ENCODE results near the gene GDPD3.
A peak's percentile ranks its signal among the peaks of the same experiment; 100 is the strongest.

GDPD3 gene

DNA sequence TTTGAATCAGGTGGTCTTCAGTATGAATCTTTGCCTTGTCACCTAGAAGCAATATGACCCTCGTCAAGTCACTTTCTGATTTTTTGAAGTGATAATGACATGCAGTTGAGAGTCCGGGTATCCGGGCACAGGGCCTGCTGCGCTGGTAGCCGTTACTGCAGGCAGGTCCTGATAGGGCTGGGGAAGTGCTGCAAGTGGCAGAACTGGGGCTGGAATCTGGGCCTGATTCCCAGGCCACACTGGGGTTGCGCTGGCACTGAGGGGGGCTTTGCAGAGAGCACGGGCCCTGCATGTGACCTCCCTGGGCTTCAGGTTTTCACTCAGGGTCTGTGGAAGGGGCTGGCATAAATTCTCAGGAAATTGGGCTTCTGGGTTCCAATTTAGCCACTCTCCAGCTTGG is 34.6 kb downstream of the GDPD3 start:
- DNase-seq (ENCODE audit: low spot score): no peak

DNA sequence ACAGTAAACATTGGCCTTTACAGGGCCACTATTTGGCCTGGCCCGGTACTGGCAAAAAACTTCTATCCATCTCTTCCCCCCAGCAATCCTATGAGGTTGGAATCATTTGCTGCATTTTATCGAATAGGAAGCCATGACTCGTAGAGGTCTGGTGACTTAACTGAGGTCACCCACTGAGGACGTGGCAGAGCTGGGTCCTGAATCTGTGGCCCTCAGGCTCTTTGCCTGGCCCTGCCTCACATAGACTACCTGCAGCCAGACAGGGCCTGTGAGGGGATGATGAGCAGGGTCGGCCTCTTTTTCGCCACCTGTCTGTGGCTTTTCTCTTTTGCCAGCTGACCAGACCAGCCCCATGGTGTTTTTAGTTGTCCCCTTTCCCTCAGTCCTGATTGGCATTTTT is 35.7 kb downstream of the GDPD3 start:
- DNase-seq (ENCODE audit: low spot score): no peak

DNA sequence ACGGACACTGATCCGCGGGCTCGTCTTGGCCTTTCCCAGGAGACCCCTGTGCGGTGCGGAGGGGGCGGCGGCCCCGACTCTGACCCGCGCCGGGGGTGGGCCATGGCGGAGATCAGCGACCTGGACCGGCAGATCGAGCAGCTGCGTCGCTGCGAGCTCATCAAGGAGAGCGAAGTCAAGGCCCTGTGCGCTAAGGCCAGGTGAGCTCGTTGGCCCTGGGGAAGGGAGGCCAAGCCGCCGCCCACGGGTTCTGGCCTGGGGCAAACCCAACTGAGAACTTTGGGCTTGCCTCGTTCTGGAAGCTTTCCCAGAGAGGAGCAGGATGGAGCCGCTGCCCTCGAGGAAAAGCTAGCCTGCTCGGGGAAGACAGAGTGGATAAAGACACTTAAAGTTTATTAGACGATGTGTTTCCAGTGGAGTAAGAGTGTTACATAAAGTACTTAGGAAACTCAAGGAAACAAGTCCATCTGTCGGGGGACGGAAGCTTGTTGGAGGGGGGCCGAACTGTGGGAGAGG is 37.0 kb downstream of the GDPD3 start:
- DNase-seq (ENCODE audit: low spot score): no peak

- DNase-seq (ENCODE audit: low spot score): peak; percentile 83
These were observed 37.6 kb downstream of the GDPD3 start, which contains the start of gene PPP4C for GRCh38 chr16:30075503-30076275. Gene PPP4C, plus strand, starts transcription at chr16:30075994. Its CDS starts 384 bp downstream, at chr16:30076378.

DNA sequence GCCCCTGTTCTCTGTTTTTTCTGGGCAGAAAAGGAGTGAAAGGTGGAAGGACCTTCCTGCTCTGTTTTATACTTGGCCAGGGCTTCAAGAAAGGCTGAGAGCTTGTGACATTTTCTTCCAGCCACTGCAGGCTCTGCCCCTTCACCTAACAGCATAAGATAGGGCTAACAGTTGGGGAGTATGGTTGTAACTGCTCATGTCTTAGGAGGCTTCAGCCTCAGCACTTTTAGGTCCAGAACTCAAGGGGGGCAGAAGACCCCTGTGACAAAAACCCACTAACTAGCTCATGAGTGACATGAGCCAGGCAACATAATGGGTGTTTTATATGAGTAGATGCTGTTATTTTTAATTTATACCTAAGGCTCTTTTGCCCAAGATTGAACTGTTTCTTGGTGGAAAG is 42.8 kb downstream of the GDPD3 start:
- no peak for DNase-seq (ENCODE audit: low spot score)

DNA sequence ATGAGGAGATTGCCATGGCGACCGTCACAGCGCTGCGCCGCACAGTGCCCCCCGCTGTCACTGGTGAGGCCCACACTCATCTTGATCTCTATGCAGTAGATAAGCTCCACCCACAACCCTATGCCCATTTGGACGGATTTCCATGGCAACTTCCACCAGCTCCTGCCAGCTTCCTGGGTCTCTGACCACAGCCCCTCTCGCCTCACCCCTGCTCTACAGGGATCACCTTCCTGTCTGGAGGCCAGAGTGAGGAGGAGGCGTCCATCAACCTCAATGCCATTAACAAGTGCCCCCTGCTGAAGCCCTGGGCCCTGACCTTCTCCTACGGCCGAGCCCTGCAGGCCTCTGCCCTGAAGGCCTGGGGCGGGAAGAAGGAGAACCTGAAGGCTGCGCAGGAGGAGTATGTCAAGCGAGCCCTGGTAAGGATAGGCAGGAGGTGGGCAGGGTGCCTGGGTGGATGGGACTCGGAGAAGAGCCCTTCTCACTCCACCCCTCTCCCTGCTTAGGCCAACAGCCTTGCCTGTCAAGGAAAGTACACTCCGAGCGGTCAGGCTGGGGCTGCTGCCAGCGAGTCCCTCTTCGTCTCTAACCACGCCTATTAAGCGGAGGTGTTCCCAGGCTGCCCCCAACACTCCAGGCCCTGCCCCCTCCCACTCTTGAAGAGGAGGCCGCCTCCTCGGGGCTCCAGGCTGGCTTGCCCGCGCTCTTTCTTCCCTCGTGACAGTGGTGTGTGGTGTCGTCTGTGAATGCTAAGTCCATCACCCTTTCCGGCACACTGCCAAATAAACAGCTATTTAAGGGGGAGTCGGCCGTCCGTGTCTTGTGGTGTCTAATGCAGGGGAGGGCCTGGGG is 43.5 kb downstream of the GDPD3 start:
- DNase-seq (ENCODE audit: low spot score): no peak

DNA sequence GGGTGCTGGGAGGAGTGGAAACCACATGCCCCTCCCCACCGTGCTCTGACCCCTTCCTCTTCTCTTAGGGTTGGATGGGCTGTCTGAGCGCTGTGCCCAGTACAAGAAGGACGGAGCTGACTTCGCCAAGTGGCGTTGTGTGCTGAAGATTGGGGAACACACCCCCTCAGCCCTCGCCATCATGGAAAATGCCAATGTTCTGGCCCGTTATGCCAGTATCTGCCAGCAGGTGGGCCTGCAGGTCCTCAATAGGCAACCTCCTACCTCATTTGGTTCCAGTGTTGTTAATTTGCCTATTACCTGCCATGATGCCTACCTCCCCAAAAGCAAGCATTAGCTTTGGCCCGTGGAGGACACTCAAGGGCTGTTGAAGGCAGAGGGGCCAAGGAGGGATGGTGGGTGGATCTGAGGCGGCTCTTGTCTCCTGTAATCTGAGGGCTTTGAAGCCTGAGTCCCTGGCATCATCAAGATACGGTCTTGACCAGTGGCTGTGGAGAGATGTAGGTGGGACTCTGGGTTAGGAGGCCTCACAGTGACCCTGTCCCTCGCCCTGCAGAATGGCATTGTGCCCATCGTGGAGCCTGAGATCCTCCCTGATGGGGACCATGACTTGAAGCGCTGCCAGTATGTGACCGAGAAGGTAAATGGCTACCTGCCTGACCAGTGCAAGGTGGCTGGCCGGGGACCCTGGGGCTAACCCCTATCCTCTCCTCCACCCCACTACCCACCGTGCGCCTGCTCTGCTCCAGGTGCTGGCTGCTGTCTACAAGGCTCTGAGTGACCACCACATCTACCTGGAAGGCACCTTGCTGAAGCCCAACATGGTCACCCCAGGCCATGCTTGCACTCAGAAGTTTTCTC is 44.4 kb downstream of the GDPD3 start:
- no peak for DNase-seq (ENCODE audit: low spot score)

DNA sequence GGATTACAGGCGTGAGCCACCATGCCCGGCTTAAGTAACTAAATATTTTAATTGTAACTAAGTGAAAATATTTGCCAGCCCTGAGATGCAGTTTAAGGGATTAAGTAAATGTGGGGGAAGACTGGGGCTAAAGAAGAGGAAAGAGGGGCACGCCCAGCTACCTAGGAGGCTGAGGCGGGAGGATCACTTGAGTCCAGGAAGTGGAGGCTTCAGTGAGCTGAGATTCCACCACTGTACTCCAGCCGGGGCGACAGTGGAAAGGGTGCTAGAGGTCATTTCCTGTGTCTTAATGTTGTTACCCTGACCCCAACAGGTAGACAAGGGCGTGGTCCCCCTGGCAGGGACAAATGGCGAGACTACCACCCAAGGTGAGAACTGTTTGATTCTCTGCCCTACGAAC is 45.0 kb downstream of the GDPD3 start:
- DNase-seq (ENCODE audit: low spot score): no peak

DNA sequence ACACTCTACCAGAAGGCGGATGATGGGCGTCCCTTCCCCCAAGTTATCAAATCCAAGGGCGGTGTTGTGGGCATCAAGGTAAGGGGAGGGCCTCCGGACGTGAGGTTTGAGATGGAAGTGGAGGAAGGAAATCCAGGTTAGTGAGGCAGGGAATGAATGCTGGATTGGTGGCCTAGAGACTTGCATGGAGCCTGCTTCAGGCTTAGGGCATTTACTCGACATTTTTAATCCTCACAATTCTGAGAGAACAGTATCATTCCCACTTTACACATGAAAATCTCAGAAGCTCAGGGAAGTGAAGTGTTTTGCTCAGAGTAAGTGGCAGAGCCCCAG is 45.8 kb downstream of the GDPD3 start:
- no peak for DNase-seq (ENCODE audit: low spot score)

DNA sequence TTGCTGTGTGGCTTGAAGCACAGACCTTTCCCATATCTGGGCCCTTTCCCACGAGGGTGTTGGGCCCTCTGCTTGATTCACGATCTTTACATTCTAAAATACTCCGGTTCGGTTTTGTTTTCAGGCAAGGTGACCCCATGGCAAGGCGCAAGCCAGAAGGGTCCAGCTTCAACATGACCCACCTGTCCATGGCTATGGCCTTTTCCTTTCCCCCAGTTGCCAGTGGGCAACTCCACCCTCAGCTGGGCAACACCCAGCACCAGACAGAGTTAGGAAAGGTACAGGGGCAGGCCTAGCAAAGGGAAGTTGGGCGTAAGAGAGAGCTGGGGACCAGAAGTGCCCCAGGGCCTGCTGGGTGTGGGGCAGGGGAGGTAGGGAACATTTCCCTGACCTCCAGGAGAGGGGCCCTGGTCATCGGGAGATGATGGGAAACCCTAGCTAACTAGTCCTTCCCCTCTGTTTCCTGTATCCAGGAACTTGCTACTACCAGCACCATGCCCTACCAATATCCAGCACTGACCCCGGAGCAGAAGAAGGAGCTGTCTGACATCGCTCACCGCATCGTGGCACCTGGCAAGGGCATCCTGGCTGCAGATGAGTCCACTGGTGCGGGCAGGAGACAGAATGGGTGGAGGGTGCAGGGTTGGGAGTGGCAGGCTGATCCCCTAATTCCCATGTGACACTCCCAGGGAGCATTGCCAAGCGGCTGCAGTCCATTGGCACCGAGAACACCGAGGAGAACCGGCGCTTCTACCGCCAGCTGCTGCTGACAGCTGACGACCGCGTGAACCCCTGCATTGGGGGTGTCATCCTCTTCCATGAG is 46.4 kb downstream of the GDPD3 start:
- DNase-seq (ENCODE audit: low spot score): no peak

GRCh38 chr16:30065943-30066760 is 47.2 kb downstream of the GDPD3 start:
- no peak for DNase-seq (ENCODE audit: low spot score)

DNA sequence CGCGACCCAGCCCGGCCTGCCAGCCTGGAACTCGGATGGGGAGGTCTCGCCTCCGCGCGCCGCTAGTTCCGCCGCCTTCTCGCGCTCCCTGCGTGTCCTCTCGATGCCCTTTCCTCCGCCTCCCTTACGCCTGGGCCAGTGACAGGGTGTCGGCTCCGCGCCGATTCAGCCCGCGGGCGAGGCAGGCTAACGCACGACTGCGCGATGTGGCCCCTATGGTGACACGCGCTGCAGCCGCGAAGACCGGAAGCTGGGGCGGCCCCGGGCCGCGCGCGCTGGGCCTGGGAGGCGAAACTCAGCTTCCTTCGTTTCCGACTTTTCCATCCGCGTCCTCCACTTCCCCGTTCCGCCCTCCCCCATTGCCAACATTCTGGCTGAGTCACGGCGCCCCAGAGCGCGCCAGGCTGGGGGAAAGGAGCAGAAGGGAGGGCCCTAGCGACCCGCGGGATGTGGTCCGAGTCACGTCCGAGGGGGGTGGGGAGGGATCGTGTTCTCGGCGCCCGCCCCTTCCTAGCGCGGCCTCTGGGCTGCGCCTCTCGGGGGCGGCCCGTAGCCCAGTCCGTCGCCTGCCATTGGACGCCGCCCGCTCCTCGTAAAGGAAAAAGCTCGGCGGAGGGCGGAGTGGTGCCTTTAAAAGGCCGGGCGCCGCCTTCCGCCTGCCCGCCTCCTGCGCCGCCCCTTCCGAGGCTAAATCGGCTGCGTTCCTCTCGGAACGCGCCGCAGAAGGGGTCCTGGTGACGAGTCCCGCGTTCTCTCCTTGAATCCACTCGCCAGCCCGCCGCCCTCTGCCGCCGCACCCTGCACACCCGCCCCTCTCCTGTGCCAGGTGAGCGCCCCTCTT is 48.0 kb downstream of the GDPD3 start, which contains the start of gene ALDOA:
TSS of gene ALDOA (plus strand) at position 659 of the 841 bp plus-strand sequence. CDS start 1,138 bp downstream, outside the sequence.
- peak; percentile 98 for DNase-seq (ENCODE audit: low spot score)

- DNase-seq (ENCODE audit: low spot score): no peak
These were observed 48.6 kb downstream of the GDPD3 start for GRCh38 chr16:30064729-30065101.

GRCh38 chr16:30063893-30064728 is 49.2 kb downstream of the GDPD3 start:
- peak; percentile 87 for DNase-seq (ENCODE audit: low spot score)

DNA sequence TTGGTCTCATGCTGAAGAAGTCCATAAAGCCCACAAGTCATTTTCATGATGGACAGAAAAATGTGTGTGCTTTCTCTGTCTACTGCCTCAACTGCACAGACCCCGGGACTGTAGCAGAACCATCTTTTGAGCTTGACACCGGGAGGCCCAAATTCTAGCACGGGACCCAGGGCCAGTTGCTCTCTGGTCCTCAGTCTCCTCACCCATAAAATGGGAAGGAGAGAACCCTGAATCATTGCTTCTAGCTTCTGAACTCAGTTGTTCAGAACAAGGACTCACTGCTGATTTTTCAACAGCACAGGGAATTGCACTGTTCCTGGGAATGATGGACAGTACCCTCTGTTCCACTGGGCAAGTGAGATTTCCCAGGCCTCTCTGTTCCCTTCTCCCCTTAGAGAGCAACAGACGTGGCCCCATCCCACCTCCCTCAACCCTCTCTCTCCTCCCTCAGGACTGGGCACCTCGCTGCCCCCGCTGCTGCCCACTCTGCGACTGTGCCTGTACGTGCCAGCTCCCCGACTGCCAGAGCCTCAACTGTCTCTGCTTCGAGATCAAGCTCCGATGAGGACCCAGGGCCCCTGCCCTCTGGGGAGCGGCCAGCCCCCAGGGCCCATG is 50.0 kb downstream of the GDPD3 start:
- no peak for DNase-seq (ENCODE audit: low spot score)

- DNase-seq (ENCODE audit: low spot score): no peak
These were observed 52.3 kb downstream of the GDPD3 start for GRCh38 chr16:30060836-30061554.

GRCh38 chr16:30060346-30060745 is 53.0 kb downstream of the GDPD3 start:
- no peak for DNase-seq (ENCODE audit: low spot score)

Data from globus pallidus (tissue), 1 donor.